ENCODE data around the gene CAPN9.

- TF ChIP-seq POLR2A (IDR thresholded peaks at IDR 0.05), result no peak
- no peak for TF ChIP-seq CTCF (IDR thresholded peaks at IDR 0.05)
These were observed 80.6 kb downstream of the CAPN9 start for GRCh38 chr1:230827801-230828200.
